ENCODE data around the gene TRPM8. TPM values are rescaled to one million over a fixed set of nuclear protein-coding genes. Genes with fewer than 3 reads are reported as not detected.
A peak's percentile ranks its signal among the peaks of the same experiment; 100 is the strongest.

Gene TRPM8
- total and polyA plus RNA-seq, 2 of the 13 experiments (the other 11 are each of a cell fraction or from before 2014, with no cell fraction given), result 0.12 TPM; not detected in 1

DNA sequence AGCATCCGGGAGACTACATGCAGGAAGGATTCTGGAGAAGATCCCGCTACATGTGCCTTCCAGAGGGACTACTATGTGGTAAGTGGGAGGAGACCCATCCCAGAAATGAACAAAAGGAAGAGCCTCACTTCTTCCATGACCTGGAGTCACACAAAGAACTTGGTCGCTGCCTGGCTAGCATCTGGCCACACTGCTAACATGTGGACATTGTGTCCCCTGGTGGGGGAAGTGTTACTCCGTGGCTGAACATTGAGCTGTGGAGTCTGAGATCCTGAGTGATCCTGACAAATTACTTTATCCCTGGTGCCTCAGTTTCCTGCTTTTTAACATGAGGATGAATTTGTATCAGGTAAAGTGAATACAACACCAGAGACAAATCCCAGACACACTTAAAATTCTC, 141.7 kb downstream of the TRPM8 start:
- 42% methylated on average over 4 of the region's 4 CpGs for WGBS (ENCODE audit: low lambda C conversion rate)
- no peak for TF ChIP-seq MTA3 (CRISPR knock-in tag; IDR thresholded peaks at IDR 0.05)
- TF ChIP-seq, protein P1, sequence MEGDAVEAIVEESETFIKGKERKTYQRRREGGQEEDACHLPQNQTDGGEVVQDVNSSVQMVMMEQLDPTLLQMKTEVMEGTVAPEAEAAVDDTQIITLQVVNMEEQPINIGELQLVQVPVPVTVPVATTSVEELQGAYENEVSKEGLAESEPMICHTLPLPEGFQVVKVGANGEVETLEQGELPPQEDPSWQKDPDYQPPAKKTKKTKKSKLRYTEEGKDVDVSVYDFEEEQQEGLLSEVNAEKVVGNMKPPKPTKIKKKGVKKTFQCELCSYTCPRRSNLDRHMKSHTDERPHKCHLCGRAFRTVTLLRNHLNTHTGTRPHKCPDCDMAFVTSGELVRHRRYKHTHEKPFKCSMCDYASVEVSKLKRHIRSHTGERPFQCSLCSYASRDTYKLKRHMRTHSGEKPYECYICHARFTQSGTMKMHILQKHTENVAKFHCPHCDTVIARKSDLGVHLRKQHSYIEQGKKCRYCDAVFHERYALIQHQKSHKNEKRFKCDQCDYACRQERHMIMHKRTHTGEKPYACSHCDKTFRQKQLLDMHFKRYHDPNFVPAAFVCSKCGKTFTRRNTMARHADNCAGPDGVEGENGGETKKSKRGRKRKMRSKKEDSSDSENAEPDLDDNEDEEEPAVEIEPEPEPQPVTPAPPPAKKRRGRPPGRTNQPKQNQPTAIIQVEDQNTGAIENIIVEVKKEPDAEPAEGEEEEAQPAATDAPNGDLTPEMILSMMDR (CRISPR knock-in tag; IDR thresholded peaks at IDR 0.05), result 0 out of 2 replicates have a peak, but pooled peaks have one; percentile 18

DNA sequence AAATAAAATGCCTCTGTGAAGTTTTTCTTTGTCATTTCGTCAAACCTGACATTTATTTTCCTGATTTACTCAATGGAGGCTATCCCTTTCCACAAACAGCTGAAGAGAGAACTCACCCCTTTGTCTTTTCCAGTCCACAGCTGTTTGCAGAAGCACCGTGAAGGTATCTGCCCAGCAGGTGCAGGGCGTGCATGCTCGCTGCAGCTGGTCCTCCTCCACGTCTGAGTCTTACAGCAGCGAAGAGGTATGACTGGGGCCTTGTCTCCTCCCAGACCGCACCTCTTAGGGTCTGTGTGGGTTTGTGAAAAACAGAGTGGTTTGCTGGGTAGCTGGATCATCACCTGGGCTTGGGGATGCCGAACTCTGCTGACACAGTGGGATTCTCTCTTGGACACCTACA, 143.1 kb downstream of the TRPM8 start:
- intact Hi-C loops (cut with micrococcal nuclease; ENCODE audit: unreplicated experiment), result no loop called here
- ChIA-PET CTCF (ENCODE audit: low intra/inter-chr PET ratio, low total read pairs) (no interaction called here), POLR2A (no interaction called here)
- Histone ChIP-seq H3K27ac (ENCODE audit: extremely low read length, insufficient read depth, low read length) (no peak overlapping the region), H3K4me3 (replicated peaks in 1 of 3; ENCODE audit: insufficient read depth in 1 of 3, low read depth in 2 of 3, low read length in 3 of 3) (no peak overlapping the region), H3K9ac (ENCODE audit: insufficient read depth, low read depth, low read length) (no peak overlapping the region), H3K79me2 (ENCODE audit: insufficient read depth, low read length) (no peaks in the 10 kb centered on the region), H2AFZ (ENCODE audit: low read length) (no peak overlapping the region), H3K27me3 (ENCODE audit: control insufficient read depth in 1 of 2, insufficient read depth in 2 of 2, low read length in 2 of 2) (peaks cover 0 to 2% of the 10 kb centered on the region in 2 experiments; a peak in 1 of 5 replicates), H3K4me2 (ENCODE audit: low read depth, low read length) (no peak overlapping the region), H4K20me1 (ENCODE audit: insufficient read depth, low read length) (no peaks in the 10 kb centered on the region), H3K36me3 (replicated peaks in 1 of 2; ENCODE audit: control insufficient read depth in 1 of 2, insufficient read depth in 2 of 2, low read length in 2 of 2) (no peaks in the 10 kb centered on the region), H3K9me3 (ENCODE audit: low read length) (no peaks in the 10 kb centered on the region), H3K4me1 (ENCODE audit: insufficient read depth, low read length) (no peaks in the 10 kb centered on the region)
- FAIRE-seq (no peak), ATAC-seq (no peak), DNase-seq (ENCODE audit: low spot score) (no peak)
- in situ Hi-C loops (cut with HindIII; ENCODE audit: extremely low pct_ligation_motif_present, low pct_unique_long_range_greater_than_20kb), result no loop called here
- BruUV-seq (replicated peaks), result no TSS peak
- WGBS (ENCODE audit: low lambda C conversion rate), result 22% methylated on average over 8 of the region's 8 CpGs
- TF ChIP-seq CBFB (CRISPR knock-in tag; IDR thresholded peaks at IDR 0.05), result no peak
- TF ChIP-seq ZNF124 (CRISPR knock-in tag; IDR thresholded peaks at IDR 0.05), result no peak
- TF ChIP-seq ZNF556 (CRISPR knock-in tag; IDR thresholded peaks at IDR 0.05; ENCODE audit: borderline replicate concordance), result no peak
- no peak for TF ChIP-seq DNMT3B (CRISPR knock-in tag; conservative IDR thresholded peaks at IDR 0.05)
- TF ChIP-seq SP5 (CRISPR knock-in tag; IDR thresholded peaks at IDR 0.05; ENCODE audit: borderline replicate concordance, low read depth), result no peak
- TF ChIP-seq U2AF1 (optimal IDR thresholded peaks at IDR 0.05; ENCODE audit: low read depth, low read length), result no peak
- no peak for TF ChIP-seq PAXIP1 (CRISPR knock-in tag; conservative IDR thresholded peaks at IDR 0.05)
- TF ChIP-seq ZC3H4 (CRISPR knock-in tag; IDR thresholded peaks at IDR 0.05; ENCODE audit: borderline replicate concordance), result no peak
- TF ChIP-seq MED8 (CRISPR knock-in tag; IDR thresholded peaks at IDR 0.05; ENCODE audit: insufficient replicate concordance), result no peak
- TF ChIP-seq, protein P2, sequence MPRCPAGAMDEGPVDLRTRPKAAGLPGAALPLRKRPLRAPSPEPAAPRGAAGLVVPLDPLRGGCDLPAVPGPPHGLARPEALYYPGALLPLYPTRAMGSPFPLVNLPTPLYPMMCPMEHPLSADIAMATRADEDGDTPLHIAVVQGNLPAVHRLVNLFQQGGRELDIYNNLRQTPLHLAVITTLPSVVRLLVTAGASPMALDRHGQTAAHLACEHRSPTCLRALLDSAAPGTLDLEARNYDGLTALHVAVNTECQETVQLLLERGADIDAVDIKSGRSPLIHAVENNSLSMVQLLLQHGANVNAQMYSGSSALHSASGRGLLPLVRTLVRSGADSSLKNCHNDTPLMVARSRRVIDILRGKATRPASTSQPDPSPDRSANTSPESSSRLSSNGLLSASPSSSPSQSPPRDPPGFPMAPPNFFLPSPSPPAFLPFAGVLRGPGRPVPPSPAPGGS (CRISPR knock-in tag; IDR thresholded peaks at IDR 0.05), result no peak
- no peak for TF ChIP-seq ZNF10 (CRISPR knock-in tag; IDR thresholded peaks at IDR 0.05; ENCODE audit: borderline replicate concordance, low read depth)

More for the DNA sequence above, 141.7 kb downstream of the TRPM8 start:
- CTCF ChIA-PET (ENCODE audit: low intra/inter-chr PET ratio, low total read pairs), result no interaction called here
- POLR2A ChIA-PET, result no interaction called here
- Histone ChIP-seq H3K79me2 (ENCODE audit: insufficient read depth, low read length) (no peaks in the 10 kb centered on the region), H3K4me3 (replicated peaks in 1 of 3; ENCODE audit: insufficient read depth in 1 of 3, low read depth in 2 of 3, low read length in 3 of 3) (no peak overlapping the region), H3K9me3 (ENCODE audit: low read length) (no peaks in the 10 kb centered on the region), H2AFZ (ENCODE audit: low read length) (no peak overlapping the region), H3K4me1 (ENCODE audit: insufficient read depth, low read length) (no peaks in the 10 kb centered on the region), H3K4me2 (ENCODE audit: low read depth, low read length) (no peak overlapping the region), H4K20me1 (ENCODE audit: insufficient read depth, low read length) (no peaks in the 10 kb centered on the region), H3K27me3 (ENCODE audit: control insufficient read depth in 1 of 2, insufficient read depth in 2 of 2, low read length in 2 of 2) (no peaks in the 10 kb centered on the region; a peak in 1 of 5 replicates), H3K27ac (ENCODE audit: extremely low read length, insufficient read depth, low read length) (no peak overlapping the region), H3K9ac (ENCODE audit: insufficient read depth, low read depth, low read length) (no peak overlapping the region), H3K36me3 (replicated peaks in 1 of 2; ENCODE audit: control insufficient read depth in 1 of 2, insufficient read depth in 2 of 2, low read length in 2 of 2) (no peaks in the 10 kb centered on the region)
- DNase-seq (ENCODE audit: low spot score), result no peak
- no peak for FAIRE-seq
- in situ Hi-C loops (cut with HindIII; ENCODE audit: extremely low pct_ligation_motif_present, low pct_unique_long_range_greater_than_20kb) (no loop called here), intact Hi-C loops (cut with micrococcal nuclease; ENCODE audit: unreplicated experiment) (no loop called here)
- ATAC-seq, result no peak
- no TSS peak for BruUV-seq (replicated peaks)
